DOHH2 (cell line): Measurements from ENCODE around the gene RAC3.

Experiments
- H3F3A ChIP-seq: fragments of 200-600 bp; sonication (generic), shearing (Covaris generic); 2 replicates; pipeline ENCODE4 v1.6.0; 2016; ENCODE audit warnings: antibody characterized with exemption, mild to moderate bottlenecking; ENCODE audit not compliant: control insufficient read depth, insufficient read depth
- H3K27ac ChIP-seq: fragments of 200-600 bp; sonication (generic); 2 replicates; pipeline ENCODE4 v1.5.1; 2014; ENCODE audit warnings: low read depth, mild to moderate bottlenecking, low read length, moderate library complexity
- H3K27me3 ChIP-seq: fragments of 200-600 bp; sonication (generic); 2 replicates; pipeline ENCODE4 v1.6.1; 2014; ENCODE audit warnings: mild to moderate bottlenecking, low read length, mixed read lengths; ENCODE audit not compliant: control insufficient read depth
- H3K36me3 ChIP-seq: fragments of 200-600 bp; sonication (generic); 2 replicates; pipeline ENCODE4 v1.6.1; 2014; ENCODE audit warnings: mild to moderate bottlenecking, low read length, moderate library complexity, mixed read lengths; ENCODE audit not compliant: control insufficient read depth
- H3K4me1 ChIP-seq: fragments of 200-600 bp; sonication (generic); 2 replicates; pipeline ENCODE4 v1.6.1; 2014; ENCODE audit warnings: mild to moderate bottlenecking, low read length, mixed read lengths; ENCODE audit not compliant: control insufficient read depth
- H3K4me2 ChIP-seq: fragments of 200-600 bp; sonication (generic); 2 replicates; pipeline ENCODE4 v1.6.0; 2014; ENCODE audit warnings: mild to moderate bottlenecking, low read length, moderate library complexity
- H3K4me3 ChIP-seq: fragments of 200-600 bp; sonication (generic); 2 replicates; pipeline ENCODE4 v1.5.1; 2014; ENCODE audit warnings: mild to moderate bottlenecking, low read length, mixed read lengths
- H3K79me2 ChIP-seq: fragments of 200-600 bp; sonication (generic); 2 replicates; pipeline ENCODE4 v1.6.1; 2014; ENCODE audit warnings: mild to moderate bottlenecking, low read length, mixed read lengths; ENCODE audit not compliant: control insufficient read depth
- H3K9me2 ChIP-seq: fragments of 200-600 bp; sonication (generic); replicated peaks from 2 replicates; pipeline ENCODE4 v1.6.1; 2014; ENCODE audit warnings: mild to moderate bottlenecking, low read length, mixed read lengths; ENCODE audit not compliant: control insufficient read depth
- H3K9me3 ChIP-seq: fragments of 200-600 bp; sonication (generic); 2 replicates; pipeline ENCODE4 v1.6.1; 2014; ENCODE audit warnings: antibody characterized with exemption, low read length, mixed read lengths; ENCODE audit not compliant: control insufficient read depth, insufficient read depth
- H4K20me1 ChIP-seq: fragments of 200-600 bp; sonication (generic); 2 replicates; pipeline ENCODE4 v1.6.0; 2014; ENCODE audit warnings: low read depth, mild to moderate bottlenecking, antibody characterized with exemption, low read length, moderate library complexity; ENCODE audit not compliant: control insufficient read depth, insufficient read depth
- CTCF ChIP-seq: fragments of 200-600 bp; sonication (generic); IDR thresholded peaks from one replicate; pipeline ENCODE4 v1.5.1; 2014; ENCODE audit warnings: antibody characterized with exemption, mild to moderate bottlenecking, low read depth, low read length; ENCODE audit not compliant: poor library complexity, severe bottlenecking
- EZH2phosphoT487 ChIP-seq: fragments of 200-600 bp; sonication (generic); IDR thresholded peaks from 2 replicates; pipeline ENCODE4 v1.6.1; 2017; ENCODE audit warnings: borderline replicate concordance, mild to moderate bottlenecking, antibody characterized with exemption, low read length, moderate library complexity, mixed read lengths

RAC3 gene

DNA sequence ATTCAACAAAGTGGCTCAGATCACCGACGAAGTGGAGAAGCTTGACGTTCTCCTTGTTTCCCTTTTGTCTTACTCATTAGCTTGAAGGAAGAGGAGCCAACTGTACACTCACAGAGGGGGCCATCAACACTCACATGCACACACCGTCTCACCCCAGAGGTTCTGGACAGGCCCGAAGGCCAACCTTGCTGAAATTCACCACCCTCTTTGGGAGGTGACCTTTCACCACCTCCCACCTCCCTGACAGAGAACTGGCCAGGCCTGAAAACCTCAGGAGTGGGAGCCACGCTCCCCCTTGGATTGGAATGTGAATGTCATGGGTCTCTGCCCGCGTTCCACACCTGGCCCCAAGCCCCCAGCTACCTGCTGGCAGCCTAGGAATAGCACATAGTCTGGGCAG is 4.0 kb downstream of the RAC3 start:
- Histone ChIP-seq H3K4me3 (no peak overlapping the region), H3K9me3 (no peaks in the 10 kb centered on the region), H3K79me2 (peaks cover 12% of the 10 kb centered on the region), H3K9me2 (no peaks in the 10 kb centered on the region), H3K4me1 (peaks cover 35% of the 10 kb centered on the region), H3K27ac (no peak overlapping the region), H3K27me3 (no peaks in the 10 kb centered on the region), H4K20me1 (peaks cover 5% of the 10 kb centered on the region), H3K36me3 (peaks cover 21% of the 10 kb centered on the region), H3F3A (peaks cover 9% of the 10 kb centered on the region), H3K4me2 (peak overlapping the region; percentile 99; the same call in 1 of the 2 replicates)
- TF ChIP-seq EZH2phosphoT487 (no peak), CTCF (no peak)

DNA sequence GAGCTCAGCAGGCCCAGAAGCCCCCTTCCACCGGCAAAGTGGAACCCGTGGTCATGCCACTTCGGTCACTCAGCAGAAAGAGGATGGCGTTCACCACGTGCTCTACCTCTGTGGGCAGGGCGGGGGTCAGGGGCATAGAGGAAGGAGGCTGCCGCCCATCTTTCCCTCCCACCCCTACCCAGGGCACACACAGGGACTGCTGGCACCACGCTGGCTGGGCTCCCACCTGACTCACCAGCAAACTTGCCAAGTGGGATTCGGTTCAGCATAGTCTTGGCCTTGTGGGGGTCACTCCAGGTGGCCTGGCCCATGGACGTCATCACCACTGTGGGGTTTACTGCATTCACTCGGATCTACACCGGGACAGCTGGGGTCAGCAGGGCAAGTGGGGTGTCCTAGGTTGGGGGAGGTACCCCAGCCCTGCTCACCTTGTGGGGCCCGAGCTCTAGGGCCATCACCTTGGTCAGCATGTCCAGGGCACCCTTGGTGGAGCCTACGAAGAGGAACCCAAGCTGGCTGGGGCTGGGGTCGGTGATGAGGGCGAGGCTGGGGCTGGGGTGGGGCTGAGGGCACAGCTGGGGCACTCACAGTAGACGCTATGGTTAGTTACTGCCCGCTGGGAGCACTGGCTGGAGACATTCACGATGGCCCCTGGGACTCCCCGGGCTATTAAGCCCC is 4.6 kb downstream of the RAC3 start:
- Histone ChIP-seq H3K4me3 (peak overlapping the region; percentile 96), H3K9me2 (no peaks in the 10 kb centered on the region), H3K4me1 (peaks cover 30% of the 10 kb centered on the region), H3K36me3 (peaks cover 21% of the 10 kb centered on the region), H3K27ac (no peak overlapping the region), H3F3A (peaks cover 9% of the 10 kb centered on the region), H3K9me3 (no peaks in the 10 kb centered on the region), H3K79me2 (peaks cover 12% of the 10 kb centered on the region), H3K4me2 (peak overlapping the region; percentile 99), H4K20me1 (peaks cover 5% of the 10 kb centered on the region), H3K27me3 (no peaks in the 10 kb centered on the region)
- TF ChIP-seq EZH2phosphoT487 (no peak), CTCF (no peak)

DNA sequence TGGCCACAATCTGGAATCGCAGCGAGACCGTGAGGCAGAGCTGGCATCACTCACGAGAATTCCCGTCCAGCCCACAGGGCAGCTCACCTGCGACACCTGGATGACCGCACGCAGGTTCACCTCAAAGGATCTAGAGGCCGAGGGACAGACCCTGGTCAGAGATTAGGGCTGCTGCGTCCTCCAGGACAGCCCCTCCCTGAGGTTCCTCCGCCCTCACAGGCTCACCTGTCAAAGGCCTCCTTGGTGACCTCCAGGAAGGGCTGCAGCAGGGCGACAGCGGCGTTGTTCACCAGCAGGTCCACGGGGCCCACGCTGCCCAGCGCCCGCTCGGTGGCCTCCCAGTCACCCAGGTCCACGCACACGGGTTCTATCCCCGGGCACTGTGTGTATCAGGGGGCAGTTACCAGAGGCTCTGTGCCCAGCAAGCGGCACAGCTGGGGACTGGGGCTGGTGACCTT is 5.2 kb downstream of the RAC3 start:
- H3K9me3 ChIP-seq = no peaks in the 10 kb centered on the region
- peaks cover 5% of the 10 kb centered on the region for H4K20me1 ChIP-seq
- no peak overlapping the region for H3K27ac ChIP-seq
- peaks cover 9% of the 10 kb centered on the region for H3F3A ChIP-seq
- H3K4me1 ChIP-seq = peaks cover 28% of the 10 kb centered on the region
- no peak for TF ChIP-seq CTCF
- TF ChIP-seq EZH2phosphoT487 = no peak
- peaks cover 12% of the 10 kb centered on the region for H3K79me2 ChIP-seq
- no peaks in the 10 kb centered on the region for H3K27me3 ChIP-seq
- peak overlapping the region; percentile 99 for H3K4me2 ChIP-seq
- no peaks in the 10 kb centered on the region for H3K9me2 ChIP-seq
- H3K4me3 ChIP-seq = peak overlapping the region; percentile 96
- H3K36me3 ChIP-seq = peaks cover 21% of the 10 kb centered on the region
